DOHH2 (cell line): ENCODE measurements around the gene ABLIM3.
"Not testable (repeated sequence)": the region's sequence is repeated elsewhere in the genome, so short reads cannot be mapped to it uniquely, and the experiment has no call there.

Source experiments
- H3F3A ChIP-seq: fragments of 200-600 bp; sonication (generic), shearing (Covaris generic); 2 replicates; pipeline ENCODE4 v1.6.0; 2016; ENCODE audit warnings: antibody characterized with exemption, mild to moderate bottlenecking; ENCODE audit not compliant: control insufficient read depth, insufficient read depth
- H3K27ac ChIP-seq: fragments of 200-600 bp; sonication (generic); 2 replicates; pipeline ENCODE4 v1.5.1; 2014; ENCODE audit warnings: low read depth, mild to moderate bottlenecking, low read length, moderate library complexity
- H3K27me3 ChIP-seq: fragments of 200-600 bp; sonication (generic); 2 replicates; pipeline ENCODE4 v1.6.1; 2014; ENCODE audit warnings: mild to moderate bottlenecking, low read length, mixed read lengths; ENCODE audit not compliant: control insufficient read depth
- H3K36me3 ChIP-seq: fragments of 200-600 bp; sonication (generic); 2 replicates; pipeline ENCODE4 v1.6.1; 2014; ENCODE audit warnings: mild to moderate bottlenecking, low read length, moderate library complexity, mixed read lengths; ENCODE audit not compliant: control insufficient read depth
- H3K4me1 ChIP-seq: fragments of 200-600 bp; sonication (generic); 2 replicates; pipeline ENCODE4 v1.6.1; 2014; ENCODE audit warnings: mild to moderate bottlenecking, low read length, mixed read lengths; ENCODE audit not compliant: control insufficient read depth
- H3K4me2 ChIP-seq: fragments of 200-600 bp; sonication (generic); 2 replicates; pipeline ENCODE4 v1.6.0; 2014; ENCODE audit warnings: mild to moderate bottlenecking, low read length, moderate library complexity
- H3K4me3 ChIP-seq: fragments of 200-600 bp; sonication (generic); 2 replicates; pipeline ENCODE4 v1.5.1; 2014; ENCODE audit warnings: mild to moderate bottlenecking, low read length, mixed read lengths
- H3K79me2 ChIP-seq: fragments of 200-600 bp; sonication (generic); 2 replicates; pipeline ENCODE4 v1.6.1; 2014; ENCODE audit warnings: mild to moderate bottlenecking, low read length, mixed read lengths; ENCODE audit not compliant: control insufficient read depth
- H3K9me2 ChIP-seq: fragments of 200-600 bp; sonication (generic); replicated peaks from 2 replicates; pipeline ENCODE4 v1.6.1; 2014; ENCODE audit warnings: mild to moderate bottlenecking, low read length, mixed read lengths; ENCODE audit not compliant: control insufficient read depth
- H3K9me3 ChIP-seq: fragments of 200-600 bp; sonication (generic); 2 replicates; pipeline ENCODE4 v1.6.1; 2014; ENCODE audit warnings: antibody characterized with exemption, low read length, mixed read lengths; ENCODE audit not compliant: control insufficient read depth, insufficient read depth
- H4K20me1 ChIP-seq: fragments of 200-600 bp; sonication (generic); 2 replicates; pipeline ENCODE4 v1.6.0; 2014; ENCODE audit warnings: low read depth, mild to moderate bottlenecking, antibody characterized with exemption, low read length, moderate library complexity; ENCODE audit not compliant: control insufficient read depth, insufficient read depth
- EZH2phosphoT487 ChIP-seq: fragments of 200-600 bp; sonication (generic); IDR thresholded peaks from 2 replicates; pipeline ENCODE4 v1.6.1; 2017; ENCODE audit warnings: borderline replicate concordance, mild to moderate bottlenecking, antibody characterized with exemption, low read length, moderate library complexity, mixed read lengths
- TF ChIP-seq, protein P1 (sequence below): fragments of 200-600 bp; sonication (generic); IDR thresholded peaks from one replicate; pipeline ENCODE4 v1.5.1; 2014; ENCODE audit warnings: antibody characterized with exemption, mild to moderate bottlenecking, low read depth, low read length; ENCODE audit not compliant: poor library complexity, severe bottlenecking

Gene ABLIM3

DNA sequence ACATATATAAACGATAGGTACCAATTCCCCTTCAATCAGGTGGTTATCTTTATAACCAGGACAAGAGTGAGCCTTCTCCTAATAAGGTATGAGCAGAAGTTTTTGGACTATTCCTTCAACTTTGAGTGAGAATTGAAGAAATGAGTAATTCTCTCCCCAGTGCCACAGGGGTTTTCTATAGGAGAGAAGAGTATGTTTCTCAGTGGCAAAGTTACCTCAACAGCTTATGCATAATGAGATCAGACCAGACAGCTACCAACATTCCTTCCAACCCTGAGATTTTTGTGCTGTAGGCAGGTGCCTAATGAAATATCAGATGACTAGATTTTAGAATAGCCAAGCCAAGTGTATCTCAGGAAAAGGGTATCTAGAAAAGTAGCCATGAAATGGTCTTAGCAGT, 40.9 kb downstream of the ABLIM3 start:
- H3K4me2 ChIP-seq = no peak overlapping the region
- H3K36me3 ChIP-seq = no peaks in the 10 kb centered on the region
- H3K9me3 ChIP-seq = no peaks in the 10 kb centered on the region
- H3F3A ChIP-seq = no peaks in the 10 kb centered on the region
- H3K27ac ChIP-seq = no peak overlapping the region
- H3K79me2 ChIP-seq = no peaks in the 10 kb centered on the region
- peaks cover 11% of the 10 kb centered on the region for H3K27me3 ChIP-seq
- H3K4me3 ChIP-seq = no peak overlapping the region
- no peaks in the 10 kb centered on the region for H3K4me1 ChIP-seq
- no peaks in the 10 kb centered on the region for H3K9me2 ChIP-seq
- H4K20me1 ChIP-seq = no peaks in the 10 kb centered on the region
- TF ChIP-seq EZH2phosphoT487 = no peak
- TF ChIP-seq, protein P1, sequence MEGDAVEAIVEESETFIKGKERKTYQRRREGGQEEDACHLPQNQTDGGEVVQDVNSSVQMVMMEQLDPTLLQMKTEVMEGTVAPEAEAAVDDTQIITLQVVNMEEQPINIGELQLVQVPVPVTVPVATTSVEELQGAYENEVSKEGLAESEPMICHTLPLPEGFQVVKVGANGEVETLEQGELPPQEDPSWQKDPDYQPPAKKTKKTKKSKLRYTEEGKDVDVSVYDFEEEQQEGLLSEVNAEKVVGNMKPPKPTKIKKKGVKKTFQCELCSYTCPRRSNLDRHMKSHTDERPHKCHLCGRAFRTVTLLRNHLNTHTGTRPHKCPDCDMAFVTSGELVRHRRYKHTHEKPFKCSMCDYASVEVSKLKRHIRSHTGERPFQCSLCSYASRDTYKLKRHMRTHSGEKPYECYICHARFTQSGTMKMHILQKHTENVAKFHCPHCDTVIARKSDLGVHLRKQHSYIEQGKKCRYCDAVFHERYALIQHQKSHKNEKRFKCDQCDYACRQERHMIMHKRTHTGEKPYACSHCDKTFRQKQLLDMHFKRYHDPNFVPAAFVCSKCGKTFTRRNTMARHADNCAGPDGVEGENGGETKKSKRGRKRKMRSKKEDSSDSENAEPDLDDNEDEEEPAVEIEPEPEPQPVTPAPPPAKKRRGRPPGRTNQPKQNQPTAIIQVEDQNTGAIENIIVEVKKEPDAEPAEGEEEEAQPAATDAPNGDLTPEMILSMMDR = no peak

DNA sequence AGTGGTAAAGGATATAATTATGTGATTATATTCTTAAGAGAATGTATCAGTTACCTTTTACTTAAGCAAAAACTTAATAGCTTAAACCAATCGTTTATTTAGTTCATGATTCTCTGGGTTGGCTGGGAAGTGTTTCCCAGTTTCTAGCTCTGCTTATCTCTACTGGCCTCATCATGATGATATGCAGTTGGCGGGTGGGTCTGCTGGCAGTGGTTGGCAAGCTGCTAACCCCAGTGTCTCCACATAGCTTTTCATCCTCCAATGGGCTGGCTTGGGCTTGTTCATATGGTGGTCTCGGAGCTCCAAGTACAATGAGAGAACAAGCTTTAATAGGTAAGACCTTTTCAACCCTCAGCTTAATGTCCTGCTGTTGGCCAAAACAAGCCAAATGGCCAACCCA, 43.8 kb downstream of the ABLIM3 start:
- Histone ChIP-seq H3K4me2 (no peak overlapping the region), H3K27ac (no peak overlapping the region), H3K4me3 (no peak overlapping the region), H3F3A (no peaks in the 10 kb centered on the region), H3K9me3 (no peaks in the 10 kb centered on the region), H3K9me2 (no peaks in the 10 kb centered on the region), H4K20me1 (no peaks in the 10 kb centered on the region), H3K4me1 (no peaks in the 10 kb centered on the region), H3K36me3 (no peaks in the 10 kb centered on the region), H3K27me3 (peaks cover under 1% of the 10 kb centered on the region; the same call in 1 of the 2 replicates), H3K79me2 (no peaks in the 10 kb centered on the region)
- TF ChIP-seq, protein P1 = no peak
- TF ChIP-seq EZH2phosphoT487 = no peak

DNA sequence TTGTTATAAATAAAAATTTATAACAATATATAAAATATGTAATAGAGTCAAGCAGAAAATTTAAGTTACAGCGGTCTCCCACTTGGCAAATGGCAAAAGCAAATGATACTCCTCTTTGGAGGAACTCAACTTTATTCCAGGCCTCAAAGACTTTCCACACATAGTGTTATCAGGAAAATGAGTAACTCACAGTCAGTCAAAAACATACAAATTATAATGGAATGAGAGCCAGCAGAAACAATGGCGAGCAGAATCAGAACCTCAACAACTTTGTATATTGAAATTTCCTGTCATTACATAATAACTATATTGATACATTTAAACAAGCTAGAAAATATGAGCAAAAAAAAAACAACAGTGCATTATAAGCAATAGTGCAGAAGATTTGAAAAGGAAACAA, 45.2 kb downstream of the ABLIM3 start:
- Histone ChIP-seq H3K9me3 (no peaks in the 10 kb centered on the region), H3F3A (no peaks in the 10 kb centered on the region), H3K4me1 (no peaks in the 10 kb centered on the region), H3K27ac (no peak overlapping the region), H3K4me2 (no peak overlapping the region), H3K36me3 (no peaks in the 10 kb centered on the region), H3K79me2 (no peaks in the 10 kb centered on the region), H3K27me3 (no peaks in the 10 kb centered on the region), H3K4me3 (no peak overlapping the region), H3K9me2 (no peaks in the 10 kb centered on the region), H4K20me1 (no peaks in the 10 kb centered on the region)
- TF ChIP-seq, protein P1 = no peak
- TF ChIP-seq EZH2phosphoT487 = no peak

DNA sequence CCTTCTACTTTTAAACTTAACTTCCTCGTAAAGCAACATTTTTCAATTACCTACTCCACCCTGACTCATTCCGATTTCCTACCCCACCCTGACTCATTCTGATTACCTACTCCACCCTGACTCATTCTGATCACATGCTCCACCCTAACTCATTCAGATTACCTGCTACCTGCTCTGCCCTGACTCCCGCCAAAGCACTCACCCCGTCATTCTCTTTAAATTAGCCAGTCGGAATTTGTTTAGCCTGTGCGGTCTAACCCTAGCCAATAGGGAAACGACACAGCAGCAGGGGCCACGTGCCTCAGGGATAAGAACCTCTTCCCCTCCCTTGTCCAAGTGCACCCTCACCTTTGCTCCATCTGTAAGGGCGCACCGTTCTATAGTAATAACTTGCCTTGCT, 46.3 kb downstream of the ABLIM3 start:
- not testable (repeated sequence) for H3F3A ChIP-seq, H3K9me3 ChIP-seq, H3K27ac ChIP-seq, H3K4me1 ChIP-seq, H3K4me2 ChIP-seq, H3K4me3 ChIP-seq, H3K9me2 ChIP-seq, H3K79me2 ChIP-seq, H4K20me1 ChIP-seq, H3K36me3 ChIP-seq, H3K27me3 ChIP-seq
